DMS114 treated with DMSO at 0.1 percent for 48 hours (cell line): ENCODE data around the gene TOMM7.
"Not testable (repeated sequence)": the region's sequence is repeated elsewhere in the genome, so short reads cannot be mapped to it uniquely, and the experiment has no call there.

Source experiments
- DNase-seq: peaks from one replicate; lab custom pipeline; 2025; ENCODE audit not compliant: unreplicated experiment; lab: John Stamatoyannopoulos, UW

TOMM7 gene

DNA sequence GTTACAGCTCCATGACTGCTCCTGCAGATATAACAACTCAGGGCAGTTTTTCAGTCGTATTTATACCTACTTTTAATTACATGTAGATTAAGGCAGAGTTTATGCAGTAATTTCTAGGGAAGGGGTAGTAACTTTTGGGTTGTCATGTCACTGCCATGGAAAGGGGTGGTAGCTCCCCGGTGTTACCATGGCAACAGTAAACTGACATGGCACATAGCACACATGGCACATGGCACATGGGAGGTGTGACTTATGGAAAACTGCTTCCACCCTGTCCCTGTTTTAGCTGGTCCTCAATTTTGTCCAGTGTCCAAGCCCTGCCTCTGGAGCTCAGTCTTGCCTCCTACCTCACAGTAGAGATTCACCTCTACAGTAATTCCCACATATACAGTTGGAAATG is 3.9 kb upstream of the TOMM7 start:
- no peak for DNase-seq

DNA sequence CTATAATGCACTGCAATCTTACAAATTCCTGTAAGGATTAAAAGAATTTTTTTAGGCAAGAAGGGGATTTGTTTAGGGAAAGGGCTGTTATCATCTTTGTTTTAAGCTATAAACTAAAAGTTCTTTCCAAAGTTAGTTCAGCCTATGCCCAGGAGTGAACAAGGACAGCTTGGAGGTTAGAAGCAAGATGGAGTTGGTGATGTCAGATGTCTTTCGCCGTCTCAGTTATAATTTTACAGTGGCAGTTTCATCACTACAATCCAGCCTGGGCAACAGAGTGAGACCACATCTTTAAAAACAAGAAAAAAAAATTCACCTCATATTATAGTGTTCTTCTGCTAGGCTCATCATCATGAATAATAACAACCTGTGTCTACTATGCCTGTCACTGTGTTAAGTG is 2.1 kb upstream of the TOMM7 start:
- no peak for DNase-seq

DNA sequence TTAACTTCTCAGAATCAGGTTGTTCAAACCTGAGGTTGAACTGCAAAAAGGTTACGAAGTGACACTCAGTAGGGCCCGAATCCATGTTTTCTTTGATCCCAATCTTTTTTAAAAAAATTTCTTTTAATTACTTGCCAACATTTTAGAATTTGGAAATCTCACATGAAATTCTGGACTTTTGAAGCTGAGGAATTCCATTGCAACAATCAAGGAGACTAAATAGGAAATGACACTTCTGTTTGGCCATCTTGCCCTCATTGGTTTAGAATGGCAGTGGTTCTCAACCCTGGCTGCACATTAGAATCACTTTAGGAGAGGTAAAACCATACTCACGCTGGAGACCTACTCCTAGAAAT is 471 bp upstream of the TOMM7 start:
- DNase-seq, result no peak

DNA sequence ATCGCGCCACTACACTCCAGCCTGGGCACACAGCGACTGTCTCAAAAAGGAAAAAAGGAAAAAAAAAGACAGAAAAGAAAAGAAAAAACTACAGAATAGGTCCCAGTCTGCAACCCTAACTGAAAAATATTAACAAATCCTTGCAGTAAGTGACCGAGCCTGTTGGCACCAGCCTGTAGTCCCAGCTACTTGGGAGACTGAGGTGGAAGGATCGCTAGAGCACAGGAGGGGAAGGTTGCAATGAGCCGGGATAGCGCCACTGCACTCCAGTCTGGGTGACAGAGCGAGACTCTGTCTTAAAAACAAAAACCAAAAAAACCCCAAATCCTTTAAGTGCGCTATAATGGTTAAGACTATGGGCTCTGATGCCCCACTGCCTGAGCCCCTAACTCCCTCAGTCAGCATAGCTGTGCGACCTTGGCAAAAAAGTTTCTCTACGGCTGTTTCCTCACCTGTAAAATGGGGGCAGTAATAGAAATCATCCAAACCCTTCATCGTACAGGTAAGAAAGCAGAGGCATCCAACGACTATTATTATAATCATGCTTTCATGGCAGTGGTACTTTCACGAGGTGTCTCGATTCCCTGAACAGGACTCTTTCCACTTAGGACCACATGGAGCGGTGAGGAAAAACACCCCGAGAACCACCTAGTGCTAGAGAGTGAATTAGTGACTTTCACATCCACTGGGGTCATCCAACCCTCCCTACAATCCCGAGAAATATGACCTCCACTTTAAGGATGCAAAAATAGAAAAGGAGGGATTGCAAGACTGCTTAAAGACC is 755 bp downstream of the TOMM7 start:
- DNase-seq, result no peak

DNA sequence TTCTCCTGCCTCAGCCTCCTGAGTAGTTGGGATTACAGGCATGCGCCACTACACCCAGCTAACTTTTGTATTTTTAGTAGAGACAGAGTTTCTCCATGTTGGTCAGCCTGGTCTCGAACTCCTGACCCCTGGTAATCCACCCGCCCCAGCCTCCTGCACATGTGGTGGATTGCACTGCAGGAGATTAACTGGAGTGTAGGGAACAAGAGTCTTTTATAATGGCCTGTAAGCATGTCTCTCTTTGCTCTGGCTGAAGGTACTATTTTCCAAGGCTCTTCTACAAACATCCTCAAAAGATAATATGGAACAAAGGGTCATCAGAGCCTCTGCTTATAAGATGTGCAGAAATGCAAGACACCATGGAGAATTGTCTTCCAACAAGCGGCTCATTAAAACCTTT is 3.2 kb downstream of the TOMM7 start:
- DNase-seq, result no peak

DNA sequence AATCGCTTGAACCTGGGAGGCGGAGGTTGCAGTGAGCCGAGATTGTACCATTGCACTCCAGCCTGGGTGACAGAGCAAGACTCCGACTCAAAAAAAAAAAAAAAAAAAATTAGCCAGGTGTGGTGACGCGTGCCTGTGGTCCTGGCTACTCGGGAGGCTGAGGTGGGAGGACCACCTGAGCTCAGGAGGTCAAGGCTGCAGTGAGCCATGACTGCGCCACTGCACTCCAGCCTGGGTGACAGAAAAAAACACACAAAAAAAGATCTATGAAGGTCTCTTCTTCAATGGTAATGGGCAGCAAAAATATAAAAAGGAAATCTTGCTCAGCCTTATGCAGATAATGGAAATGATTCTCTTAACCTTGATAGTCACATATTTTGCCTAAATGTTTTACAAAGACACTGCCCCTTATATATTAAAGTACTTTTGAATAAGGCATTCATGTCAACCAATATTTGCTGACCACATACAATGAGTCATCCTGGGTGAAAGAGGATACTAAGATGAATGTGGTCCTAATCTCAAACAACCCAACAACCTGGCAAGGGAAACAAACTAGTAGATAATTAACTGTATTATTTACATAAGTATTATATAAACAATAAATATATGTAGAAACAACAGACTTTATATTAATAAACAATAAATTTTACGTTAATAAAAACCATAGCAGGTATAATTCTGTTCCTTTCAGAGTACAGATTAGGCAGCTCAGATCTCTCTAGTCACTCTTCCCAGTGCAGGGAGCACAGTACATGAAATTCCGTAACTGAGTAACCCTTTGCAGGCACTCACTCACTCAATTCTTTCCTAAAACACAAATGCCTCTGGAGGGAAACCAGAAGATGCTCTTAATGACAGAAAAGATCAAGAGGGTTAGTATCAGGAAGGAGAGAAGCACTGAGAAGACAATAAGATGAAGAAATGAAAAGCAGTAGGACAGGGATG is 8.1 kb downstream of the TOMM7 start:
- no peak for DNase-seq

DNA sequence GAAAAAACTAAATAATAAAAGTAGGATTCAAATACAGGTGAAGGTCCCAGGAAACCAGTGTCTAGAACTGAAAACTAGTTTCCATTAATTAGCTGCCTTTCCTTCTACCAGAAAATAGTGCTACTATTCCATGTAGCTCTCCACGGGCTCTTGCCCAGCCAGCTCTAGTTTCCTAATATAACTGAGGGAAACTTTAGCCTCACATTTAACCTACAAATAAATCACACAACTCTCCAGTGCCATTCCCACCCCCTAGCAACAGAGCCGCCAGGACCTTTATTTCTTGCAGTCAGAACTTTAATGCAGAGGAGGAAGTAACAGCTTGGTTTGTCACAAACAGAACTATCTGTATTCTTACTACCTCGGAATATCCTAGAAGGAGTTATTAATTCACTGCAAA is 10.3 kb downstream of the TOMM7 start:
- no peak for DNase-seq

DNA sequence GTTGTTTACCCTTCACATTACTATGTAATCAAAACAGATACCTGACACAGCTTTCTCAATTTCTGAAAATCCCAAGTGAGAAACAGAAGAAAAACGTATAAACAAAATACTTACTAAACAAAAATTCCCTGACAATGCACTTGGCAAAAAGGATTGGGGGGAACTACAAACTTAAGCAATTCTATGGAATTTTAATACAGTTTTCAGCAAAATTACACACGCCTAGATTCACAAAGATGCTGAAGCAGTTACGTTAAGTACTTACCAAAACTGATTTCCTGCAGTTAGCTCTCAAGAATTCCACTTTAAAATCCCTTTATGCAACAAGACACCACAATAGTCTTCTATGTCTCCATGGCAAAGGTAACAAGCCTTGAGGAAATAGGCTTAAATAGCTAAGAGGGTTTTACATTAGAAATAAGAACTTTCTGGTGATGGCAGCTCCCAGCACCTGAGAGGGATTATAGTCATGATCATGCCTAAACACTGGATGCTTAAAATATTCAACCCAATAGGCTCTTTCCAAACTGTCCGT is 10.8 kb downstream of the TOMM7 start:
- DNase-seq, result no peak

DNA sequence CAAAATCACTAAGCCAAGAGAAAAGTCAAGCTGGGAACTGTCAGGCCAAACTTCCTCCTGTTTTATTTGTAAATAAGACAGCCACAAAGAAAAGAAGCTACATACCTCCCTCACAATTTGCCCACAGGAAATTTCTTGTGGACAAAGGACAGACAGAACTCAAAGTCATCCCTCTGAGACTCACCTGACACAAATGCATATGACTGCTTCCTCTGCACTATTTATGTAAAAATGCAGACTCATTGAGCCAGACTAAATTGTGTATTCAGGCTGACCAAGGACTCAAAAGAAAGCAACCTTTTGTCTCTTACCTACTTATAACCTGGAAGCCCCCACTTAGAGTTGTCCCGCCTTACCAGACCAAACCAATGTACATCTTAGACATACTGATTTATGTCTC is 11.8 kb downstream of the TOMM7 start:
- no peak for DNase-seq

DNA sequence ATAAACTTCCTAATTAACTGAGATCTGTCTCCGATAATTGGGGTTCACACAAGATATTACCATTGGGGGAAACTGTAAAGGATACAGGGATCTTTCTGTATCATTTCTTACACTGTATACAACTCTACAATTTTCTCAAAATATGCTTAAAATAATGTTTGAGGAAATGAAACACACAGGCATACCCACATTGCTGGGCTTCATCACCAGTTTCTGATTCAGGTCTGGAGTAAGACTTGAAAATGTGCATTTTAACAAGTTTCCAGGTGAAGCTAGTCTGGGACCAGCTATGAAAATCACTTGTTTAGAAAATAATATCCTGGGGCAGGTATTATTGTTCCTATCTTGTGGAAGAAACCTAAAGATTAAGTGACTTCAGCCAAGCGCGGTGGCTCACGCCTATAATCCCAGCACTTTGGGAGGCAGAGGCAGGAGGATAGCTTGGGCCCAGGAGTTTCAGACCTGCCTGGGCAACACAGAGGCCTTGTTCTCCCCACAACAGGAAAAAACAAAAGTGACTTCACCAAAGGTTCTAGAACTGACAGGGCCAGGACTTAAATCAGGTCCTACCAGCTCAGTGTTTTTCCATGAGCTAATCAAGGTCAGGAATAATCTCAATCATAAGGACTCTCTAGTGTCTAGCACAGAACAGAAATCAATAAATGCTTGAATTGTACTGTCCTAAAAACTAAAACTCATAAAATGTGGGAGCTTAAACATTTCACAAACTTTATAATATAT is 12.6 kb downstream of the TOMM7 start:
- DNase-seq, result no peak

DNA sequence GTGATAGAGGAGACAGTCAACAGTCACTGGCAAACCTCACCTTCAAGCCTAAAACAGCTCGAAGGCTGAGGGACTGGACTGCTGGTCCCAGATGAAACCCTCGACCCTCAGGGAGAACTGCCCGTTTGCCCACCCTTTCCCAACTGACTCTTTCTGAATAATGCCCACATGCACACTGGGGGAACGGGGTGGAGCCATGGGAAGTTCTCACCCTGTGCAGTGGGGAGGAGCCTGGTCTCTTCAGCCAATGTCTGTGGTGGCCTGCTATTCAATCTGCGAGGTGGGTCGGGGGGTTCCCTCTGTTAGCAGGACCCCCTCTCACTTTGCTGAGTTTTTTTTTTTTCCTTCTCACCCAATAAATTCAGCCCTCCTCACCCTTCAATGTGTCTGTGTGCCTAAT is 14.5 kb downstream of the TOMM7 start:
- DNase-seq, result no peak

DNA sequence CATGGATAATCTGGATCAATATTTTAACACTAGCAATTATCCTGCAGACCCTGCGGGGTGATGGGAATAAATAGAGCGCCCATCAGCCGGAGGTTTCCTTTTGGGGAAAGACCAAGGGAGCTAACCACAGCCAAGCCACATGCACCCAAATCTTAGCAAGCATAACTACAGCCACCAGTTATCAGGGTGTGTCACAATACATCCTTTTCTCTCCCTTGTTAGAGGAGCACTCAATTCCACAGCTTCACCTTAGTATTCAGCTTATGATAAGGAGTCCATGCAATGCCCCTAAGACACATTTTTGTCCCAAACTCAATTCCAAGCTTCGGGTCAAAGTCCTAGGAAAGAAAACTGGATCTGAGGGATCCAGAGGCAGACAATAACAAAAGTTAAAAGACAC is 15.9 kb downstream of the TOMM7 start:
- no peak for DNase-seq

DNA sequence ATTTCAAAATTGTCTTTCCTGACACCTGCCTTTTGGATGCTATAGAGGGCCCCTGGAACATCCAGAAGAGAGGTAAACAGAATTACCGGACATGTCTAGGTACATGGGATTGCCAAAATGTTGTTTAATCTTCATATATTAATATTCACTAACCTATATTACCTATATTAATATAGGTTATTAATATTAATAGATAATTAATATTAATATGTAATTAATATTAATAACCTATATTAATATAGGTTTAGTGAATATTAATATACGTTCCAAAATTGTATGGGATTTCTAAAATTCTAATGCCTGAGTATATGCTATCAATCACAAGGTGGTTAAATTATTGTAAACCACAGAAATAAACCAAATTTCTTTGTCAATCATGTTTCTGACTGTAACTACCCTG is 17.4 kb downstream of the TOMM7 start:
- DNase-seq, result no peak

DNA sequence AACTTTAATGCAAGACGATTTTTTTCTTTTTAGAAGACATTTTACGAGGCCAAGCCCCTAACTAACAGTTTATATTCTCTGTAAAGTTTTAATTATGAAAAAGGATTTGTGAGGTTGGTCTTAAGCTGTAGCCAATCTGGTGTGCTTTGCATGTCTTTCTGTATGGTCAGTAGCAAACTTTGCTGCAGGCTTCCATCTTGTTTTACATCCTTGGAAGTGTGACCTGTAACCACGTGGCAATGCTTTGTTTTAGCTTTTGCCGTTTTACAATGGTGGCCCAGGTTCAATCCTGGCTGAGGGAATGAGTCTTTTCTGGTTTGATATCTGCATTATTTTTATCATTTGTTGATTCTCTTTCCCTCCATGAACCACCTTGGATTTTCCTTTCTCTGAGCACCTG is 19.8 kb downstream of the TOMM7 start:
- DNase-seq, result not testable (repeated sequence)

DNA sequence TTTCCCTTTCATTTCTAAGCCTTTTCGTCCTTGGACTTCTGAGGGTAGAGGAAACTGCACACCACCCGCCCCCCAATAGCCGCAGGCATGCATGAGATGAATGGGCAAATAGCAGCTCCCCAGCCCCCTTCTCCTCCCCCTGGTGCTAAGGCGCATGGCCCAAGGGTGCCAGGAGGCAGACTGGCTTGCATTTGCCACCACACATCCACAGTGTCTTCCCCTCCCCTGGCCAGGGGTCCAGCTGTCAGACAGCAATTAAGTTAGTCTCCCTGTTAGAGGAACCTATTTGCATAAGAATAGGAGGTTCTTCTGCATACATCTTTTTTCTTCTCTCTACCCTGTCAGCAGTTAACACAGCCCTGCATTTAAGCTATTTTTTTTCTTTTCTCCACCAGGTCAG is 20.2 kb downstream of the TOMM7 start:
- DNase-seq, result no peak

DNA sequence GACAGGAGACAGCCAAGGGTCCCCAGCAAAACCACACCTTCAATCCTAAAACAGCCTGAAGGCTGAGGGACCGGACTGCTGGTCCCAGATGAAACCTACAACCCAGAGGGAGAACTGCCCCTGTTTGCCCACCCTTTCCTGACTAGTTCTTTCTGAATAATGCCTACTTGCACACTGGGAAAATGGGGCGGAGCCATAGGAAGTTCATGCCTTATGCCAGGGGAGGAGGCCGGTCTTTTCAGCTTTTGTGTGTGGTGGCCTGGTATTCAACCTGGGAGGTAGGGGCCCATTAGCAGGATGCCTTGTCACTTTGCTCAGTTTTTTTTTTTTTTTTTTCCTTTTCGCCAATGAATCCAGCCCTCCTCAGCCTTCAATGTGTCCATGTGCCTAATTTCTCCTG is 20.7 kb downstream of the TOMM7 start:
- no peak for DNase-seq

DNA sequence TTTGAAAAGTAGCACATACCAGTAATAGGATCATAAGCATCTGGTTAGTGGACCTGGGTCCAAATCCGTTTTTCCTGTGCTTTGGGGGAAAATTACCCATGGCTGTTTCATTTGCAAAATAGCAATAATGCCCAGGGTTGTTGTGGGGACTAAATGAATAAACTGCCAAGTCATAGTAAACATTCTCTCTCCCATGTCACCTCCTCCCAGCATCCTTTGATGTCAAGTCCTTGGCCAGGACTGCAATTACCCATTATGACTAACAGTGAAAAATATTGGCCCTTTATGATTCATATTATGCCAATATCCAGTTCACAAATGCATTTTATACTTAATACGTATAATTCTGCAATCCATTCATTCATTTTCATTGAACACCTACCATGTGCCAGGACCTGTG is 23.0 kb downstream of the TOMM7 start:
- DNase-seq, result no peak

DNA sequence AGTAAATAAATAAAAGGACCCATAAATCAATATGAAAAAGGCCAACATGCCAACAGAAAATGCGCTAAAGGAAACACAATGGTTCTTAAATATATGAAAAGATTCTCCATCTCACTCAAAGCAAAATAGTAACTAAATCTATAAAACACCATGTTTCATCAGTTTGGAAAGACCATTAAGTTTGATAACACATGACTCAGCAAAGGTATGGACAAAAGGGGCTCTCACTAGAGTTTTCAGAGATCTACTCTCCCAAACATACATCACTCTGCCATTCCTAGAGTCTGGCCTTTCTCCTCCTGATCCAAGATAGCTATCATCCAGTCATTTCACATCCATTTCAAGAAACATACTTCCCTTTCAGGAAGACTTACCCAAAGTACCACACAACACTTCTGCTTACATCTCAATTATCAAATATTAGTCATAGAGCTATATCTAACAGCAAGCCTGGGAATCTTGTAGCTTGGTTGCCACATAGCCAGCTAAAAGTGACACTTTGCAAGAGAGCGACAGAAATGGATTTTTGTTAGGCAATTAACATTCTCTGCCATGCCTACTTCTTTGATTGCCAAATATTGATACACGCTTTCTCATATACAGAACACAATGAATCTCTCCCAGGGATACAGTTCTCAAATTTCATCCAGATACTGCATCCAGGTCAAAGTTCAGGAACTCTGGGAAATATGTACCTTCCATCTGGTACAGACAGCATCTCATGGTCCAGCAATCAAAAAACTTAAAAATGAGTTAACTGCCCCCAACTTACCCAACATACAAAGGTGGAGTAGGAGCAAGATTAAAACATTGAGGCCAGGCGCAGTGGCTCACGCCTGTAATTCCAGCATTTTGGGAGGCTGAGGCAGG is 28.8 kb downstream of the TOMM7 start:
- no peak for DNase-seq

DNA sequence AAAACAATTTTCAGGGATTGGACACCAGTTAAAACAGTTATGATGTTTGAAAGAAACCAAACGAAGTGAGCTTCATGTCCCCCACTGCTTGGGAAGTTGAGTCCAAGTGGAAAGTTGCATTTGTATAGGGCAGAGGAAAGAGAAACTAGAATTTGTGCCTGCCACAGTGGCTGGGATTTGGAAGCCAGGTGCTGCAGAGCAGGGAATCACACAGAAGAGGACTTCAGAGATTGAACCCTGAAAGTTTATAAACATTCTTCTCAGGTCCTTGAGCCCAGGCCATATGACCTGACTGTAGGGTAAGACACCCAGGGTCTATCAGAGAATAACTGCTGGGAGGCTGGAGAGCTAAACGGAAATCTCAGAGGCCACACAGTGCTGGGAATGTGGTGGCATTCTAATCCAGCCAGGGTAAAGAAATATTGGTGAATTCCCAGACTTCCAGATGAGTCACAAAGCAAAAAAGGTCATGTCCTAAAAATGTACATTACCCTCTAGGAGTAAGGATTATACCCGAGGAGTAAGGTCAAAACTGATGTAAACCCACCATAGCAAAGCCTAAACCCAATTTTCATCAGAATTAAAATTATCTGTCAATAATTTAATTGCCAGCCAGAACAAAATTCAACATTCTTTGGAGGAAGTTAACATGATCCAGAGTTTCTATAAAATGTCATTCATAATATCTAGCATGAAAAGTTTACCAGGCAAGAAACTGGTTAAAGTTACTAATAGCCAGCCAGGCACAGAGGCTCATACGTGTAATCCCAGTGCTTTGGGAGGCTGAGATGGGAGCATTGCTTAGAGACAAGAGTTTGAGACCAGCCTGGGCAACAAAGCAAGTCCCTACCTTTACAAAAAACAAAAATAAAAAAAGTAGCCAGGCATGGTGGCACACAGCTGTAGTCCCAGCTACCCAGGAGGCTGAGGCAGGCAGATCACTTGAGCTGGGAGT is 31.2 kb downstream of the TOMM7 start:
- DNase-seq, result no peak
